H1 (cell line): ENCODE data around the gene CLN3. TPM values are rescaled to one million over a fixed set of nuclear protein-coding genes. Genes with fewer than 3 reads are reported as not detected.

Experiments
- CTCF ChIA-PET: fragments of 300-600 bp; sonication (Branson Sonifier 250); formaldehyde crosslinking; loops from one replicate; lab custom pipeline; 2021; ENCODE audit not compliant: partially characterized antibody; lab: Charles Lee
- POLR2A ChIA-PET: fragments of 300-600 bp; sonication (Branson Sonifier 250); formaldehyde crosslinking; loops from one replicate; lab custom pipeline; 2021; ENCODE audit warnings: inconsistent platforms; ENCODE audit not compliant: partially characterized antibody; lab: Charles Lee
- DNase-seq, 2 experiments: peaks; one replicate each; pipeline versions ENCODE4 v3.0.0 to v3.0.0-alpha.2; 2010 to 2022; ENCODE audit warnings: low spot score in 2 of 2, low read depth in 1 of 2, mixed read lengths in 1 of 2
- FAIRE-seq: peaks from 2 replicates; lab custom pipeline; 2011; peaks lifted over from hg19 to GRCh38; lab: Jason Lieb, UNC
- H2AFZ ChIP-seq: 2 replicates; pipeline ENCODE4 v1.8.1; 2012; ENCODE audit warnings: low read length, inconsistent platforms
- H2AK5ac ChIP-seq: 2 replicates; pipeline ENCODE4 v1.6.1; 2013; ENCODE audit warnings: low read depth, low read length
- H2BK120ac ChIP-seq: replicated peaks from 2 replicates; pipeline ENCODE3; 2013; ENCODE audit warnings: low read depth, low read length, inconsistent platforms
- H2BK12ac ChIP-seq: 2 replicates; pipeline ENCODE4 v1.6.1; 2013; ENCODE audit warnings: low read depth, low read length
- H2BK15ac ChIP-seq: 2 replicates; pipeline ENCODE4 v1.6.1; 2013; ENCODE audit warnings: low read length
- H2BK20ac ChIP-seq: 2 replicates; pipeline ENCODE4 v1.6.1; 2013; ENCODE audit warnings: low read length
- H2BK5ac ChIP-seq: 2 replicates; pipeline ENCODE4 v1.6.1; 2013; ENCODE audit warnings: low read depth, low read length
- H3K14ac ChIP-seq: 2 replicates; pipeline ENCODE4 v1.6.1; 2013; ENCODE audit warnings: inconsistent platforms; ENCODE audit not compliant: insufficient read length
- H3K18ac ChIP-seq: 2 replicates; pipeline ENCODE4 v1.6.1; 2013; ENCODE audit warnings: low read length; ENCODE audit errors: extremely low read depth
- H3K23ac ChIP-seq: 2 replicates; pipeline ENCODE4 v1.6.1; 2013; ENCODE audit warnings: inconsistent platforms; ENCODE audit not compliant: insufficient read length
- H3K23me2 ChIP-seq: 2 replicates; pipeline ENCODE4 v1.6.1; 2013; ENCODE audit warnings: low read depth, low read length
- H3K27ac ChIP-seq: 2 replicates; pipeline ENCODE4 v1.6.1; 2011; ENCODE audit warnings: low read depth, low read length, inconsistent platforms
- H3K27me3 ChIP-seq, 4 experiments: replicated peaks in 1 of 4; 1 replicate in 1 of 4; 2 replicates in 3 of 4; pipeline versions ENCODE4 v1.6.1 to v1.8.1; 2011 to 2013; ENCODE audit warnings: low read length in 3 of 4, mild to moderate bottlenecking in 3 of 4, inconsistent platforms in 2 of 4, mixed read lengths in 2 of 4, moderate library complexity in 1 of 4; ENCODE audit not compliant: control insufficient read depth in 3 of 4, insufficient read depth in 3 of 4; ENCODE audit errors: extremely low read depth in 1 of 4
- H3K36me3 ChIP-seq, 4 experiments: 2 replicates each; pipeline versions ENCODE4 v1.6.1 to v1.8.1; 2011 to 2013; ENCODE audit warnings: mild to moderate bottlenecking in 4 of 4, low read length in 3 of 4, moderate library complexity in 2 of 4, control low read depth in 1 of 4, inconsistent platforms in 1 of 4; ENCODE audit not compliant: insufficient read depth in 4 of 4, control insufficient read depth in 2 of 4
- H3K4ac ChIP-seq: replicated peaks from 2 replicates; pipeline ENCODE3; 2013; ENCODE audit warnings: low read length, low read depth, mixed read lengths, inconsistent platforms; ENCODE audit not compliant: insufficient read length
- H3K4me1 ChIP-seq, 4 experiments: replicated peaks in 1 of 4; 1 replicate in 1 of 4; 2 replicates in 3 of 4; pipeline versions ENCODE4 v1.6.1 to v1.8.1; 2011 to 2013; ENCODE audit warnings: low read length in 3 of 4, inconsistent platforms in 2 of 4, mixed read lengths in 1 of 4; ENCODE audit not compliant: insufficient read depth in 4 of 4, control insufficient read depth in 3 of 4
- H3K4me2 ChIP-seq, 2 experiments: 2 replicates each; pipeline versions ENCODE4 v1.6.1 to v1.8.1; 2011 to 2013; ENCODE audit warnings: low read depth in 2 of 2, low read length in 2 of 2, control low read depth in 1 of 2, inconsistent platforms in 1 of 2, mild to moderate bottlenecking in 1 of 2; ENCODE audit not compliant: insufficient read depth in 1 of 2
- H3K4me3 ChIP-seq, 4 experiments: fragments of 200-600, 300-600 bp in 1 of 4; sonication (generic), shearing (Covaris generic), sonication (Bioruptor Twin) in 1 of 4; 2 replicates each; pipeline versions ENCODE4 v1.5.1 to v1.8.1; 2011 to 2016; ENCODE audit warnings: low read length in 4 of 4, low read depth in 3 of 4, control low read depth in 2 of 4, inconsistent platforms in 2 of 4, mild to moderate bottlenecking in 2 of 4, mixed read lengths in 1 of 4, moderate library complexity in 1 of 4; ENCODE audit not compliant: insufficient read depth in 2 of 4; ENCODE audit errors: extremely low read depth in 1 of 4
- H3K56ac ChIP-seq: replicated peaks from 2 replicates; pipeline ENCODE3; 2013; ENCODE audit warnings: low read depth, mild to moderate bottlenecking, mixed read lengths, low read length, inconsistent platforms; ENCODE audit not compliant: insufficient read length
- H3K79me1 ChIP-seq: 2 replicates; pipeline ENCODE4 v1.6.1; 2013; ENCODE audit warnings: low read depth, low read length, control low read depth
- H3K79me2 ChIP-seq, 2 experiments: 2 replicates each; pipeline versions ENCODE4 v1.6.1 to v1.8.1; 2012 to 2013; ENCODE audit warnings: low read length in 2 of 2, mild to moderate bottlenecking in 2 of 2, inconsistent platforms in 1 of 2; ENCODE audit not compliant: insufficient read depth in 2 of 2, control insufficient read depth in 1 of 2
- H3K9ac ChIP-seq, 4 experiments: replicated peaks in 1 of 4; 1 replicate in 1 of 4; 2 replicates in 3 of 4; pipeline versions ENCODE4 v1.6.1 to v1.8.1; 2011 to 2013; ENCODE audit warnings: low read depth in 3 of 4, low read length in 3 of 4, control low read depth in 2 of 4, mild to moderate bottlenecking in 2 of 4, moderate library complexity in 2 of 4, inconsistent platforms in 1 of 4; ENCODE audit errors: extremely low read depth in 1 of 4
- H3K9me3 ChIP-seq, 2 experiments: 2 replicates each; pipeline versions ENCODE4 v1.6.1 to v1.8.1; 2012 to 2013; ENCODE audit warnings: mild to moderate bottlenecking in 2 of 2, moderate library complexity in 2 of 2, control low read depth in 1 of 2, inconsistent platforms in 1 of 2, low read depth in 1 of 2, low read length in 1 of 2, mixed read lengths in 1 of 2; ENCODE audit not compliant: insufficient read depth in 2 of 2
- H4K20me1 ChIP-seq, 2 experiments: replicated peaks in 1 of 2; 2 replicates each; pipeline versions ENCODE3 to v1.8.1; 2011 to 2013; ENCODE audit warnings: inconsistent platforms in 2 of 2, low read length in 2 of 2, mild to moderate bottlenecking in 1 of 2; ENCODE audit not compliant: insufficient read depth in 2 of 2, control insufficient read depth in 1 of 2
- H4K5ac ChIP-seq: 2 replicates; pipeline ENCODE4 v1.6.1; 2013; ENCODE audit warnings: low read length, low read depth, mixed read lengths, inconsistent platforms; ENCODE audit not compliant: insufficient read length
- H4K8ac ChIP-seq: 2 replicates; pipeline ENCODE4 v1.8.0; 2013; ENCODE audit warnings: mild to moderate bottlenecking, moderate library complexity, low read length, inconsistent platforms; ENCODE audit not compliant: insufficient read depth; ENCODE audit errors: extremely low read depth
- H4K91ac ChIP-seq: replicated peaks from 2 replicates; pipeline ENCODE3; 2013; ENCODE audit warnings: low read length, mixed read lengths, inconsistent platforms; ENCODE audit not compliant: insufficient read length
- CBX5 ChIP-seq: fragments of 300-800, 300-1000 bp; sonication (generic); IDR thresholded peaks from 2 replicates; pipeline ENCODE4 v1.7.1; 2016; ENCODE audit warnings: antibody characterized with exemption, low read length, low read depth
- CBX8 ChIP-seq: fragments of 300-800, 300-1000 bp; sonication (generic); IDR thresholded peaks from 2 replicates; pipeline ENCODE4 v1.7.1; 2016; ENCODE audit warnings: low read depth, low read length, borderline replicate concordance
- GABPA ChIP-seq: IDR thresholded peaks from 2 replicates; pipeline ENCODE4 v1.6.1; 2011; ENCODE audit warnings: mild to moderate bottlenecking, low read length, moderate library complexity, borderline replicate concordance; ENCODE audit not compliant: insufficient read depth
- HDAC6 ChIP-seq: IDR thresholded peaks from one replicate; pipeline ENCODE4 v1.7.1; 2012; ENCODE audit warnings: low read depth, mild to moderate bottlenecking, inconsistent platforms, low read length, moderate library complexity
- KDM5A ChIP-seq: fragments of 200-600 bp; IDR thresholded peaks from 2 replicates; pipeline ENCODE4 v1.7.1; 2012; ENCODE audit warnings: mild to moderate bottlenecking, low read length, inconsistent platforms, mixed read lengths
- NANOG ChIP-seq: IDR thresholded peaks from 2 replicates; pipeline ENCODE4 v1.6.1; 2011; ENCODE audit warnings: low read length, low read depth, mild to moderate bottlenecking, inconsistent platforms; ENCODE audit not compliant: insufficient read depth, poor library complexity, severe bottlenecking
- SAP30 ChIP-seq: fragments of 300-600 bp; sonication (generic); IDR thresholded peaks from 2 replicates; pipeline ENCODE4 v1.7.1; 2012; ENCODE audit warnings: low read length, moderate library complexity, mild to moderate bottlenecking, inconsistent platforms; ENCODE audit not compliant: insufficient read depth, insufficient replicate concordance
- SIN3A ChIP-seq, 2 experiments: IDR thresholded peaks in 1 of 2; conservative IDR thresholded peaks in 1 of 2; 2 replicates each; pipeline ENCODE4 v1.6.1; 2011 to 2012; ENCODE audit warnings: low read length in 2 of 2, improper control_type of control experiment in 1 of 2, low read depth in 1 of 2, mild to moderate bottlenecking in 1 of 2
- SIX5 ChIP-seq: IDR thresholded peaks from 2 replicates; pipeline ENCODE4 v1.6.1; 2011; ENCODE audit warnings: mild to moderate bottlenecking, low read depth, low read length
- TAF1 ChIP-seq: IDR thresholded peaks from 2 replicates; pipeline ENCODE4 v1.6.1; 2011; ENCODE audit warnings: mild to moderate bottlenecking, low read depth, low read length
- TCF12 ChIP-seq: IDR thresholded peaks from 2 replicates; pipeline ENCODE4 v1.6.1; 2011; ENCODE audit warnings: low read depth, mild to moderate bottlenecking, low read length
- WGBS, 2 experiments: shearing (Covaris generic) in 1 of 2; methylation state at CpG; one replicate each; pipeline versions ENCODE4 v1.1.6 to v1.1.7; 2013 to 2015; ENCODE audit warnings: low lambda C conversion rate in 2 of 2, mixed read lengths in 2 of 2, inconsistent platforms in 1 of 2, low coverage in 1 of 2, missing lambda C conversion rate in 1 of 2; ENCODE audit not compliant: insufficient replicate concordance in 2 of 2, insufficient coverage in 1 of 2, insufficient read length in 1 of 2; ENCODE audit errors: extremely low coverage in 1 of 2, missing lambda C conversion rate in 1 of 2; 5-methylcytosine and 5-hydroxymethylcytosine counted together
- polyA plus RNA-seq, 7 experiments: library from polyadenylated mRNA; depleted of rRNA in 3 of 7; stranded (reverse) in 5 of 7; unstranded in 2 of 7; fragments of >200 nt in 5 of 7; fragments of 200-250 nt in 2 of 7; gene quantifications; 1 replicate in 5 of 7; 2 replicates in 1 of 7; 4 replicates in 1 of 7; pipeline versions ENCODE4 v1.2.1 to v1.2.3, GENCODE V29; 2011 to 2013; ENCODE audit warnings: missing spikeins in 2 of 7, mixed read lengths in 2 of 7
- total RNA-seq: library from RNA; stranded (reverse); fragmentation: NEBNext Ultra II Directional; extraction: Animal tissue kit (Norgen Biotek cat#: 25700); gene quantifications from 2 replicates; pipeline ENCODE4 v1.2.1, GENCODE V29; 2021
- TF ChIP-seq, protein P1 (sequence below): IDR thresholded peaks from 2 replicates; pipeline ENCODE4 v1.6.1; 2012; ENCODE audit warnings: inconsistent platforms

CLN3 gene
- total and polyA plus RNA-seq, 2 of the 8 experiments (the other 6 are each of a cell fraction or from before 2014, with no cell fraction given), result 22.9 to 44.3 TPM

DNA sequence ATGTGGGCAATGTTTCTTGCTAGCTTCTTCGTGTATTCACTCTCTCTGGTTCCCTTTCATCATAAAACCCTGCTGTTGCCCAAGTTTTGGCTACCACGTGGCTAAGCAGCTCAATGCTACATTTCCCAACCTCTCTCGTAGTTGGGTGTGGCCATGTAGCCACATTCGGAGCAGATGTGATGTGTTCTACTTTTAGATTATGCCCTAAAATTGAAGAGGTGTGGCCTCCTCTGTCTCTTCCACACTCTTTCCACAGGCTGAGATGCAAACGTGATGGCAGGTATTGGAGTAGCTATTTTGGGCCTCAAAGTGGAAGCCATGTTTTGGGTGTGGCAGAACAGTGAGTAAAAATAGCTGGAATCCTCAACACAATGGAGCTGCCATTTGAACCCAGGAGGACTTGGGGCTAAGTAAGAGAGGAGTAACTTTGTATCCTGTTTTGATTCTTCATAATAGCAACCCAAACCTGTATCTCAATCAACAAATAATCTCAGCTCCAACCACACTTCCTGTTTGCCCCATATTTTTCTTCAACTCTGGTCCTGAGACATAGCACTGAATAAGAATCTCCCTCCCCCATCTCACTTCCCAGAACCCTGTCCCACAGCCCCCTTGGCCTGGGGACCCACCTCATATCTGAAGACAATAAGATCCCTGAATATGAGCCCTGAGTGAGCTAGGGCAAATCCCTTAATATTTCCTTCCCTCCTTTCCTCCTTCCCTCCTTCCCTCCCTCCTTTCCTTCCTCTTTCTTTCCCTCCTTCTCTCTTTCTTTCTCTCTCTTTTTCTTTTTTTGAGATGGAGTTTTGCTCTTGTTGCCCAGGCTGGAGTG, 42.9 kb upstream of the CLN3 start:
- no peak overlapping the region for H4K8ac ChIP-seq
- no peak overlapping the region for H2BK12ac ChIP-seq
- no peak for DNase-seq
- H3K4me1 ChIP-seq, result peaks cover 0 to 4% (median 1%) of the 10 kb centered on the region in 4 experiments; a peak in 2 of 7 replicates
- H3K27me3 ChIP-seq, result no peaks in the 10 kb centered on the region
- no peak overlapping the region for H3K4me2 ChIP-seq
- H2BK120ac ChIP-seq, result no peak overlapping the region
- no peak overlapping the region for H4K91ac ChIP-seq
- no peak overlapping the region for H4K5ac ChIP-seq
- no peak overlapping the region for H2BK5ac ChIP-seq
- H2BK15ac ChIP-seq, result no peak overlapping the region
- no peaks in the 10 kb centered on the region for H3K23me2 ChIP-seq
- H3K14ac ChIP-seq, result no peak overlapping the region
- H2AK5ac ChIP-seq, result no peak overlapping the region
- no peak overlapping the region for H3K18ac ChIP-seq
- 77% methylated on average over 5 of the region's 5 CpGs; no CpG with 5 or more reads in 1 of the 2 experiments for WGBS, 2 experiments
- no peak overlapping the region for H3K56ac ChIP-seq
- no peak for FAIRE-seq
- no peak overlapping the region for H2BK20ac ChIP-seq
- ChIA-PET CTCF (interaction anchor here (1.0 to 1.7 kb wide), 2 partner anchors 15 to 60 kb away, joined by 3 to 4 read pairs; no protein-coding TSS in a partner anchor), POLR2A (no interaction called here)
- H3K27ac ChIP-seq, result no peak overlapping the region
- no peak overlapping the region for H3K4me3 ChIP-seq
- H4K20me1 ChIP-seq, result no peaks in the 10 kb centered on the region
- H3K36me3 ChIP-seq, result no peaks in the 10 kb centered on the region
- no peak overlapping the region for H3K4ac ChIP-seq
- no peaks in the 10 kb centered on the region for H3K79me2 ChIP-seq
- no peak overlapping the region for H3K23ac ChIP-seq
- H3K9ac ChIP-seq, result no peak overlapping the region
- no peak overlapping the region for H2AFZ ChIP-seq
- no peaks in the 10 kb centered on the region for H3K79me1 ChIP-seq
- no peaks in the 10 kb centered on the region for H3K9me3 ChIP-seq
- TF ChIP-seq TAF1 (no peak), SAP30 (no peak), SIN3A (conservative IDR thresholded peaks at IDR 0.05 in 1 of 2, IDR thresholded peaks at IDR 0.05 in 1 of 2; ENCODE audit: low read depth in 1 of 2, low read length in 2 of 2) (no peak), HDAC6 (no peak), KDM5A (no peak), SIX5 (no peak), GABPA (no peak), TCF12 (no peak), NANOG (no peak), CBX8 (no peak), CBX5 (no peak)
- TF ChIP-seq, protein P1, sequence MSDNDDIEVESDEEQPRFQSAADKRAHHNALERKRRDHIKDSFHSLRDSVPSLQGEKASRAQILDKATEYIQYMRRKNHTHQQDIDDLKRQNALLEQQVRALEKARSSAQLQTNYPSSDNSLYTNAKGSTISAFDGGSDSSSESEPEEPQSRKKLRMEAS, result no peak
